Measurements from ENCODE around the gene POLG.

The POLG gene

DNA sequence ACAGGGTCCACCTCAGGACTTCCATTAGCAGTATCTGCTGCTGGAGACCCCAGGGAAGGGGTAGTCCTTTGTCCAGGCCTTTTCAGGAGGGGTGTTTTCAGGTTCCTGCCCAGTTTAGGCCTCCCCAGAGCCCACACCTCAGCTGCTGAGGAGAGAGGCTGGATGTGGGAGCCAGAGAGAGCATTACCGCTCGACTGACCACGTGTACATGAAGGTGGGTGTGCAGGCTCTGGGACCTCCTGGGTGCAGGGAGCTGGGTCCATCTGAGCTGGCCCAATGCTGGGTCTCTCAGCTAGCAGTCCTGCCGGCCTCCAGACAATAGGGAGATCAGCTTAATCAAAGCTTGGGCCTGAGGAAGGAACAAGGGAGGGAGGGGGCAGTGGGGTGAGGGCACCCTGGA lies 29.1 kb upstream of the POLG start:
- Histone ChIP-seq H3K27ac (ENCODE audit: extremely low read depth, low read depth, low read length) (no peak overlapping the region), H3K9me3 (ENCODE audit: control insufficient read depth, insufficient read depth, low read depth, low read length) (no peaks in the 10 kb centered on the region), H3K4me1 (ENCODE audit: control insufficient read depth, insufficient read depth, low read length) (peaks cover 4% of the 10 kb centered on the region; the same call in 1 of the 2 replicates), H3K36me3 (ENCODE audit: control insufficient read depth in 2 of 2, insufficient read depth in 1 of 2, low read length in 2 of 2) (no peaks in the 10 kb centered on the region), H3K4me3 (ENCODE audit: low read depth, low read length) (no peak overlapping the region)
- ChIA-PET CTCF (interaction anchor here (0.9 to 8.5 kb wide), 3 partner anchors 36 to 79 kb away, joined by 4 to 189 read pairs (median 4); no protein-coding TSS in a partner anchor), POLR2A (interaction anchor here (0.7 kb wide), 1 partner anchor 25 kb away, joined by 3 read pairs; no protein-coding TSS in a partner anchor)
- TF ChIP-seq ZNF433 (tag by site-specific recombination; IDR thresholded peaks at IDR 0.05; ENCODE audit: low read depth) (no peak), SETDB1 (IDR thresholded peaks at IDR 0.05; ENCODE audit: insufficient read length, low read length) (no peak), ZNF24 (tag by site-specific recombination; IDR thresholded peaks at IDR 0.05) (no peak), ZNF366 (tag by site-specific recombination; conservative IDR thresholded peaks at IDR 0.05) (no peak), ZNF704 (tag by site-specific recombination; IDR thresholded peaks at IDR 0.05) (no peak), ZNF114 (tag by site-specific recombination; IDR thresholded peaks at IDR 0.05) (no peak), OVOL3 (tag by site-specific recombination; IDR thresholded peaks at IDR 0.05) (no peak), HOXC10 (CRISPR knock-in tag; IDR thresholded peaks at IDR 0.05) (no peak), ZNF416 (tag by site-specific recombination; IDR thresholded peaks at IDR 0.05) (no peak), ZBTB21 (tag by site-specific recombination; IDR thresholded peaks at IDR 0.05) (no peak), ZNF776 (tag by site-specific recombination; IDR thresholded peaks at IDR 0.05; ENCODE audit: borderline replicate concordance) (no peak), GLIS2 (tag by site-specific recombination; IDR thresholded peaks at IDR 0.05) (no peak), ZNF596 (tag by site-specific recombination; IDR thresholded peaks at IDR 0.05) (no peak), ZNF248 (tag by site-specific recombination; IDR thresholded peaks at IDR 0.05) (no peak), ZNF202 (tag by site-specific recombination; IDR thresholded peaks at IDR 0.05; ENCODE audit: borderline replicate concordance) (no peak), YY1 (tag by site-specific recombination; IDR thresholded peaks at IDR 0.05) (no peak), ZNF624 (tag by site-specific recombination; IDR thresholded peaks at IDR 0.05) (no peak), SP7 (tag by site-specific recombination; IDR thresholded peaks at IDR 0.05) (no peak)
- TF ChIP-seq, protein P1, sequence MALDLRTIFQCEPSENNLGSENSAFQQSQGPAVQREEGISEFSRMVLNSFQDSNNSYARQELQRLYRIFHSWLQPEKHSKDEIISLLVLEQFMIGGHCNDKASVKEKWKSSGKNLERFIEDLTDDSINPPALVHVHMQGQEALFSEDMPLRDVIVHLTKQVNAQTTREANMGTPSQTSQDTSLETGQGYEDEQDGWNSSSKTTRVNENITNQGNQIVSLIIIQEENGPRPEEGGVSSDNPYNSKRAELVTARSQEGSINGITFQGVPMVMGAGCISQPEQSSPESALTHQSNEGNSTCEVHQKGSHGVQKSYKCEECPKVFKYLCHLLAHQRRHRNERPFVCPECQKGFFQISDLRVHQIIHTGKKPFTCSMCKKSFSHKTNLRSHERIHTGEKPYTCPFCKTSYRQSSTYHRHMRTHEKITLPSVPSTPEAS (tag by site-specific recombination; IDR thresholded peaks at IDR 0.05) = no peak

- TF ChIP-seq ZBTB21 (tag by site-specific recombination; IDR thresholded peaks at IDR 0.05) (no peak), ZNF585B (tag by site-specific recombination; IDR thresholded peaks at IDR 0.05) (no peak), ZFHX2 (tag by site-specific recombination; conservative IDR thresholded peaks at IDR 0.05) (0 out of 2 replicates have a peak, but pooled peaks have one; percentile 4), ZNF791 (tag by site-specific recombination; IDR thresholded peaks at IDR 0.05) (no peak)
- ChIA-PET POLR2A (interaction anchor here (1.1 kb wide), 1 partner anchor 14 kb away, joined by 3 read pairs; no protein-coding TSS in a partner anchor), CTCF (interaction anchor here (0.7 to 11.1 kb wide), 5 partner anchors 12 to 79 kb away, joined by 3 to 614 read pairs (median 189); no protein-coding TSS in a partner anchor)
- peaks cover 4% of the 10 kb centered on the region; the same call in 1 of the 2 replicates for H3K4me1 ChIP-seq (ENCODE audit: control insufficient read depth, insufficient read depth, low read length)
- H3K36me3 ChIP-seq (ENCODE audit: control insufficient read depth in 2 of 2, insufficient read depth in 1 of 2, low read length in 2 of 2) = no peaks in the 10 kb centered on the region
- H3K9me3 ChIP-seq (ENCODE audit: control insufficient read depth, insufficient read depth, low read depth, low read length) = no peaks in the 10 kb centered on the region
- no peak overlapping the region for H3K4me3 ChIP-seq (ENCODE audit: low read depth, low read length)
- H3K27ac ChIP-seq (ENCODE audit: extremely low read depth, low read depth, low read length) = no peak overlapping the region
Observed at GRCh38 chr15:89363133-89363532, 28.5 kb upstream of the POLG start.
